ENCODE data around the gene PLEKHG3.
A peak's percentile ranks its signal among the peaks of the same experiment; 100 is the strongest.

PLEKHG3 gene

DNA sequence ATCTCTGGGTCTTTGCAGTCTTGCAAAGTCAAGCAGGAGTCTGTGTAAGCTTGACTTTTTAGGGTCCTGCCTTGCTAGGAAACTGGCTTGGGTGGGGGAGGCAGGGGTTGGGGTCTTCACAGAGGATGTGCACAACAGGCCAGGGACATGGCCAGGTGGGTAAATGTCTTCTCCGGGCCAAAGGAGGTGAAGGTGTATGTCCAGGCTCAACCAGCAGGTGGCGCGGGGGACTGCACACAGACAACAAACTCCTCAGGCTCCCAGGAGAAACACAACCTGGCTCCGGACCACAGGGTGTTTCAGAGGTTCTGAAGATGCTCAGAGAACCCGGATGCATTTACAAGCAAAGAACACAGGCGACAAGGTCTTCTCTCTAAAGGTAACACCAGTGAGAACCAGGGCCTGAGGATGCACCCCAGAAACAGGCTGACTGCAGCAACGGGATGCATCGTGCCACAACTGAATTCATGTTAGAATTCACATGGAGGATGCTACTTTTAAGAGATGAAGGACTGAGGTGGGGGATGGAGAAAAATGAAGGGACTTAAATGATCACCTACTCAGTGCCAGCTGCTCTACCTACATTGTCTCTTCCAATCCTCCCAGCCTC lies 56.0 kb downstream of the PLEKHG3 start:
- H3K27ac ChIP-seq: no peak overlapping the region
- TF ChIP-seq, protein P1, sequence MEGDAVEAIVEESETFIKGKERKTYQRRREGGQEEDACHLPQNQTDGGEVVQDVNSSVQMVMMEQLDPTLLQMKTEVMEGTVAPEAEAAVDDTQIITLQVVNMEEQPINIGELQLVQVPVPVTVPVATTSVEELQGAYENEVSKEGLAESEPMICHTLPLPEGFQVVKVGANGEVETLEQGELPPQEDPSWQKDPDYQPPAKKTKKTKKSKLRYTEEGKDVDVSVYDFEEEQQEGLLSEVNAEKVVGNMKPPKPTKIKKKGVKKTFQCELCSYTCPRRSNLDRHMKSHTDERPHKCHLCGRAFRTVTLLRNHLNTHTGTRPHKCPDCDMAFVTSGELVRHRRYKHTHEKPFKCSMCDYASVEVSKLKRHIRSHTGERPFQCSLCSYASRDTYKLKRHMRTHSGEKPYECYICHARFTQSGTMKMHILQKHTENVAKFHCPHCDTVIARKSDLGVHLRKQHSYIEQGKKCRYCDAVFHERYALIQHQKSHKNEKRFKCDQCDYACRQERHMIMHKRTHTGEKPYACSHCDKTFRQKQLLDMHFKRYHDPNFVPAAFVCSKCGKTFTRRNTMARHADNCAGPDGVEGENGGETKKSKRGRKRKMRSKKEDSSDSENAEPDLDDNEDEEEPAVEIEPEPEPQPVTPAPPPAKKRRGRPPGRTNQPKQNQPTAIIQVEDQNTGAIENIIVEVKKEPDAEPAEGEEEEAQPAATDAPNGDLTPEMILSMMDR (conservative IDR thresholded peaks at IDR 0.05): peak; percentile 90
- TF ChIP-seq ZFX (IDR thresholded peaks at IDR 0.05): no peak

GRCh38 chr14:64760916-64761315 lies 56.7 kb downstream of the PLEKHG3 start:
- H3K27ac ChIP-seq: no peak overlapping the region; the same call in 1 of the 2 replicates
- TF ChIP-seq, protein P1 (conservative IDR thresholded peaks at IDR 0.05): no peak
- TF ChIP-seq ZFX (IDR thresholded peaks at IDR 0.05): no peak

GRCh38 chr14:64761441-64762043 lies 57.3 kb downstream of the PLEKHG3 start:
- TF ChIP-seq, protein P1 (conservative IDR thresholded peaks at IDR 0.05): peak; percentile 64
- no peak for TF ChIP-seq ZFX (IDR thresholded peaks at IDR 0.05)
- peak overlapping the region; percentile 2 for H3K27ac ChIP-seq

- TF ChIP-seq, protein P1 (conservative IDR thresholded peaks at IDR 0.05): peak; percentile 39
- TF ChIP-seq ZFX (IDR thresholded peaks at IDR 0.05): no peak
- H3K27ac ChIP-seq: peak overlapping the region; percentile 2
Measured at GRCh38 chr14:64762044-64763034, 58.1 kb downstream of the PLEKHG3 start.

GRCh38 chr14:64763085-64763782 lies 59.0 kb downstream of the PLEKHG3 start:
- no peak overlapping the region for H3K27ac ChIP-seq
- no peak for TF ChIP-seq ZFX (IDR thresholded peaks at IDR 0.05)
- TF ChIP-seq, protein P1 (conservative IDR thresholded peaks at IDR 0.05): no peak

DNA sequence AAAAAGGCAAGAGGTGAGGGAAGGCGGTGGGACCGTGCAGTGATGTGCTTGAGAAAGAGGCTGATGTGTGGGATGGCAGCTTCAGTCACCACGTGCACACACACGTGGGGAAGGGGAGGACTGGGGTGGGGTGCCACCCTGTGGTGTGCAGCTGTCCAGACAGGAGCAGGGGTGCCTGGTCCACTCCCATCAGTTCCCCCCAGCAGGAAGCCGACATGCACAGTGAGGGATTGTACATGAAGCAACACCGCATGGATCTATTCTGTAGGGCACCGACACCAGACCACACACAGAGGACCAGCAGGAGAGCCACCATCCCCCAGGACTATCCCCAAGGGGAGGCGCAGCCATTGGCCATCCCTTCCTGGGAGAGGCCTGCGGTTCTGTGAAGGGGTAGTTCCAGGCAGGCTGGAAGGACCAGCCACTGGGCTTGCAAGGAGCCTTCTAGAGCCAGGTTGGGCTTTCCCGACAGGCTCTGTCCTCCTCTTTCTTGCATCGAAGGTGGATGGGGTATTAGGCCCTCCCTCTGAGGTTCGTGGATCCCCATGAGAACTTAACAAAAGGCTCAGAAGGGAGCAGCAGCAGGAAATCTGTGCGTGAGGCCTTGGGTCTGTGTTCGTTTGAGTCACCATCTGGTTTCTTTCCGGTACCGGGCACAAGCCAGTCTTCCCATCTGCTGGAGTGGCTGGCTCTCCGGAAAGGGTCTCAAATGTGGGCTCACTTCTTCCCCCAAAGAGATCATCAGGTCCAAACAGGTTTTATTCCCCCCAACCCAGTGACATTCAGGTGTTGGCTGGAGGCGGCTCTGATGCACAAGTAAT lies 59.8 kb downstream of the PLEKHG3 start:
- no peak for TF ChIP-seq ZFX (IDR thresholded peaks at IDR 0.05)
- TF ChIP-seq, protein P1 (conservative IDR thresholded peaks at IDR 0.05): no peak
- H3K27ac ChIP-seq: peak overlapping the region; percentile 30

Data from C4-2B (cell line).